Measurements from ENCODE around the gene ZNF430. TPM values are rescaled to one million over a fixed set of nuclear protein-coding genes. Genes with fewer than 3 reads are reported as not detected.
"Not testable (repeated sequence)": the region's sequence is repeated elsewhere in the genome, so short reads cannot be mapped to it uniquely, and the experiment has no call there.

The ZNF430 gene
- total and polyA plus RNA-seq, 2 donors (not counting 1 experiment from before 2014, with no cell fraction given): 27.5 to 45.4 TPM

DNA sequence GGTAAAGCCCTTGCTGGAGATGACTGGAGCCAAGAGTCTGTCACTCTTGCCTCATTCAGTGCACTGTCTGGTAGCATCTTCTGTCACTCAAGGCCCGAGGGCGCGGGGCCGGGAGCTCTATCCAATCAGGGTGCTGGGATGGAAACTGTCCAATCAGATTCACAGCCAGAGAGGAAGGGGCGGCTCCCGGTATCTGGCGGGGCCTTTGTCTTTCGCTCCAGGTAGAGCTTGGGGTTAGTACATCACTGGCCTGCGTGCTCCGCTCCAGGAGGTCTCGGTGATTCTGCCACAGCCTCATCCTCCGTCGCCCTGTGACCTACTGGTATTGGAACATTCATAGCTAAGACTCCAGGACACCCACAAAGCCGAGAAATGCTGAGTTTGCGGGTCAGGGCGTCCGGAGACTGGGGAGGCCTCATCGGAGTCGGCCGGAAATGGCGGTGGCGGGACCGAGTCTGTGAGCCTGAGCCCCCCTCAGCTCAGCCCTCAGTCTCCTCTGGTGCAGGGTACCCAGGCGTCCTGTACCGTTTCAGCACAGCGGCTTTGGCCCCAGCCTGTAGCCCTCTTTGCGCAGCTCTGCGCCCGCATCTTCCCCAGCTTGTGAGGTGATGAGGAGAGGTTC, 20.6 kb upstream of the ZNF430 start:
- Histone ChIP-seq H3K27ac (ENCODE audit: low read length in 2 of 2) (no peak overlapping the region), H3K4me3 (ENCODE audit: control extremely low read depth in 1 of 5, extremely low read depth in 1 of 5, insufficient read depth in 1 of 5, low read depth in 2 of 5, low read length in 4 of 5) (peak overlapping the region; percentile 34 to 84 (median 60)), H3K4me1 (ENCODE audit: control insufficient read depth in 2 of 2, insufficient read depth in 2 of 2, low read length in 2 of 2) (peaks cover 0 to 5% of the 10 kb centered on the region in 2 donors), H3K36me3 (replicated peaks in 1 of 2; ENCODE audit: control extremely low read depth in 1 of 2, control insufficient read depth in 1 of 2, extremely low read depth in 1 of 2, insufficient read depth in 2 of 2, low read length in 1 of 2) (no peaks in the 10 kb centered on the region), H3K4me2 (replicated peaks; ENCODE audit: low read depth, low read length, poor library complexity, severe bottlenecking) (peak overlapping the region; percentile 98), H3K79me2 (ENCODE audit: control insufficient read depth, insufficient read depth, low read length) (no peaks in the 10 kb centered on the region), H3K27me3 (replicated peaks in 1 of 4; ENCODE audit: control extremely low read depth in 1 of 4, control insufficient read depth in 3 of 4, insufficient read depth in 4 of 4, low read length in 3 of 4) (no peaks in the 10 kb centered on the region), H2AFZ (ENCODE audit: insufficient read depth, low read depth, low read length, poor library complexity, severe bottlenecking) (peak overlapping the region; percentile 100), H4K20me1 (ENCODE audit: control insufficient read depth, insufficient read depth, low read length, poor library complexity, severe bottlenecking) (no peaks in the 10 kb centered on the region), H3K9me3 (ENCODE audit: control extremely low read depth in 1 of 3, control insufficient read depth in 2 of 3, insufficient read depth in 1 of 3, low read length in 2 of 3) (no peaks in the 10 kb centered on the region), H3K9ac (ENCODE audit: low read length) (peak overlapping the region; percentile 80)
- WGBS (ENCODE audit: insufficient coverage): 3% methylated on average over 29 of the region's 29 CpGs
- ATAC-seq (ENCODE audit: low read depth) (peak; percentile 100), DNase-seq (peak; percentile 93)
- Mint-ChIP-seq H3K27me3 (no peaks in the 10 kb centered on the region), H3K4me1 (peaks cover 6% of the 10 kb centered on the region), H3K4me3 (peak overlapping the region; percentile 87), H3K9me3 (ENCODE audit: insufficient read depth) (no peaks in the 10 kb centered on the region), H3K27ac (peak overlapping the region; percentile 61)
- no peak for TF ChIP-seq EZH2 (IDR thresholded peaks at IDR 0.05; ENCODE audit: borderline replicate concordance, insufficient read depth, low read depth, low read length, poor library complexity, severe bottlenecking)
- TF ChIP-seq, protein P1, sequence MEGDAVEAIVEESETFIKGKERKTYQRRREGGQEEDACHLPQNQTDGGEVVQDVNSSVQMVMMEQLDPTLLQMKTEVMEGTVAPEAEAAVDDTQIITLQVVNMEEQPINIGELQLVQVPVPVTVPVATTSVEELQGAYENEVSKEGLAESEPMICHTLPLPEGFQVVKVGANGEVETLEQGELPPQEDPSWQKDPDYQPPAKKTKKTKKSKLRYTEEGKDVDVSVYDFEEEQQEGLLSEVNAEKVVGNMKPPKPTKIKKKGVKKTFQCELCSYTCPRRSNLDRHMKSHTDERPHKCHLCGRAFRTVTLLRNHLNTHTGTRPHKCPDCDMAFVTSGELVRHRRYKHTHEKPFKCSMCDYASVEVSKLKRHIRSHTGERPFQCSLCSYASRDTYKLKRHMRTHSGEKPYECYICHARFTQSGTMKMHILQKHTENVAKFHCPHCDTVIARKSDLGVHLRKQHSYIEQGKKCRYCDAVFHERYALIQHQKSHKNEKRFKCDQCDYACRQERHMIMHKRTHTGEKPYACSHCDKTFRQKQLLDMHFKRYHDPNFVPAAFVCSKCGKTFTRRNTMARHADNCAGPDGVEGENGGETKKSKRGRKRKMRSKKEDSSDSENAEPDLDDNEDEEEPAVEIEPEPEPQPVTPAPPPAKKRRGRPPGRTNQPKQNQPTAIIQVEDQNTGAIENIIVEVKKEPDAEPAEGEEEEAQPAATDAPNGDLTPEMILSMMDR (IDR thresholded peaks at IDR 0.05): no peak
- CTCF ChIA-PET: interaction anchor here (1.1 kb wide), 1 partner anchor 20 kb away, joined by 4 read pairs; the partner anchor contains the start of gene ZNF430
- POLR2A ChIA-PET: interaction anchor here (0.6 to 1.6 kb wide), 4 partner anchors 21 to 960 kb away, joined by 3 to 8 read pairs (median 4); partner anchors contain the start of genes ZNF430, ZNF682 and ZNF85
- intact Hi-C loops (cut with micrococcal nuclease): loop anchor here (1.0 to 5.0 kb wide), 4 partner anchors 20 to 223 kb away; partner anchors contain the start of genes ZNF430, ZNF66 and ZNF714

DNA sequence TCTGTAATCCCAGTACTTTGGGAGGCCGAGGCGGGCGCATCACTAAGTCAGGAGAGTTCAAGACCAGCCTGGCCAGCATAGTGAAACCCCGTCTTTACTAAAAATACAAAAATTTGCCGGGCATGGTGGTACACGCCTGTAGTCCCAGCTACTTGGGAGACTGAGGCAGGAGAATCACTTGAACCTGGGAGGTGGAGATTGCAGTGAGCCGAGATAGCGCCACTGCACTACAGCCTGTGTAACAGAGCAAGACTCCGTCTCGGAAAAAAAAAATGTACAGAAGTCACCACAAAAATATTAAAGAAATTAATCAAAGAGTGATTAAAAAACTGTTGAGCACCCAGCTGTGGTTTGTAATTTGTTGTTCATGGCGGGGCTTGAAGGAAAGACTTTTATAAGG, 781 bp downstream of the ZNF430 start:
- peak overlapping the region; percentile 89 for H2AFZ ChIP-seq (ENCODE audit: insufficient read depth, low read depth, low read length, poor library complexity, severe bottlenecking)
- H3K27me3 Mint-ChIP-seq; H3K27me3 ChIP-seq (replicated peaks in 1 of 4; ENCODE audit: control extremely low read depth in 1 of 4, control insufficient read depth in 3 of 4, insufficient read depth in 4 of 4, low read length in 3 of 4); DNase-seq; H3K9me3 Mint-ChIP-seq (ENCODE audit: insufficient read depth); CTCF ChIA-PET; ATAC-seq (ENCODE audit: low read depth); H3K9me3 ChIP-seq (ENCODE audit: control extremely low read depth in 1 of 3, control insufficient read depth in 2 of 3, insufficient read depth in 1 of 3, low read length in 2 of 3): not testable (repeated sequence)
- 5% methylated on average over 4 of the region's 11 CpGs for WGBS (ENCODE audit: insufficient coverage)
- POLR2A ChIA-PET: interaction anchor here (1.1 to 1.4 kb wide), 2 partner anchors 21 to 453 kb away, joined by 3 to 8 read pairs; no protein-coding TSS in a partner anchor
- peak overlapping the region; percentile 99 for H3K27ac Mint-ChIP-seq
- H3K36me3 ChIP-seq (replicated peaks in 1 of 2; ENCODE audit: control extremely low read depth in 1 of 2, control insufficient read depth in 1 of 2, extremely low read depth in 1 of 2, insufficient read depth in 2 of 2, low read length in 1 of 2): peaks cover 2 to 32% of the 10 kb centered on the region in 2 experiments
- H3K27ac ChIP-seq (ENCODE audit: low read length in 2 of 2): peak overlapping the region; percentile 95 to 98
- peaks cover 43% of the 10 kb centered on the region for H3K4me1 Mint-ChIP-seq
- H4K20me1 ChIP-seq (ENCODE audit: control insufficient read depth, insufficient read depth, low read length, poor library complexity, severe bottlenecking): peaks cover 11% of the 10 kb centered on the region
- H3K4me2 ChIP-seq (replicated peaks; ENCODE audit: low read depth, low read length, poor library complexity, severe bottlenecking): peak overlapping the region; percentile 83
- peaks cover 19 to 23% of the 10 kb centered on the region in 2 donors for H3K4me1 ChIP-seq (ENCODE audit: control insufficient read depth in 2 of 2, insufficient read depth in 2 of 2, low read length in 2 of 2)
- peak overlapping the region; percentile 77 to 98 (median 91) for H3K4me3 ChIP-seq (ENCODE audit: control extremely low read depth in 1 of 5, extremely low read depth in 1 of 5, insufficient read depth in 1 of 5, low read depth in 2 of 5, low read length in 4 of 5)
- intact Hi-C loops (cut with micrococcal nuclease): loop anchor here (2.0 to 10.0 kb wide), 6 partner anchors 62 to 816 kb away; partner anchors contain the start of genes ZNF429, ZNF43, ZNF431 and ZNF66
- peak overlapping the region; percentile 98 for H3K9ac ChIP-seq (ENCODE audit: low read length)
- peak overlapping the region; percentile 99 for H3K4me3 Mint-ChIP-seq
- peaks cover 63% of the 10 kb centered on the region for H3K79me2 ChIP-seq (ENCODE audit: control insufficient read depth, insufficient read depth, low read length)

Measured in B cell (primary cell).